Measurements from ENCODE around the gene RLN1.
"Not testable (repeated sequence)": the region's sequence is repeated elsewhere in the genome, so short reads cannot be mapped to it uniquely, and the experiment has no call there.

Gene RLN1

DNA sequence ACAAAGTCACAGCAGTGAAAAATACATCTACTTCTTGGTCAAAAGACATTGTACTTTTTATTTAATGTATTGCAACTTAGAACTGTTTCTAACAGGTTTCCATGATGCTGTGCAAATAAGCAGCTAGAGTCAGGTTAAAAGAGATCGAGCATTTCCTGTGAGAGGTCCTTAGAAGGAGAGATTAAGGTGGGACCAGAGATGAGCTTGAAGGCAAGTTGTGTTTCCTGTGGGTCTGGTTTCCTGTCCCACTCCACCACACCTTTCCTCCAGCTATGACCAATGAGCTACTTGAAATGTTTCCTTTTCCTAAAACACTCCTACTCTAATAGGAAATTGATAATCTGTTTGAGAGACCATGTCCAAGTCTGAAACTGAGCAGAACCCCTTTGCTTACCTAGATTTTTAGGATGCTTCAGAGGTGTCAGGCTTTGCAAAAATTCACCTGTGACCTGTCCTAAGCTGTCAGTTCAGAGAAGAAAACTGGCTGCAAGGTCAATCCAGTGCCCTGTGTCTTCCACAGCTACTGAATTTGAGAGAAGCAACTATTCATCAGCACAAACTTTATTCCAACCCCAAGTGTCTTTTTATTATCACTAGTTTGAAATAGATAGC is 13.1 kb upstream of the RLN1 start:
- H3K4me3 ChIP-seq (ENCODE audit: low read depth, low read length): no peak overlapping the region
- H3K4me2 ChIP-seq (ENCODE audit: low read length): no peak overlapping the region
- no peaks in the 10 kb centered on the region for H3K9me3 ChIP-seq (ENCODE audit: control insufficient read depth, low read length)
- H3K9ac ChIP-seq: no peak overlapping the region
- no peaks in the 10 kb centered on the region for H3K36me3 ChIP-seq (ENCODE audit: control insufficient read depth, insufficient read depth, low read length)
- no peak overlapping the region for H3K27ac ChIP-seq
- TF ChIP-seq, protein P1, sequence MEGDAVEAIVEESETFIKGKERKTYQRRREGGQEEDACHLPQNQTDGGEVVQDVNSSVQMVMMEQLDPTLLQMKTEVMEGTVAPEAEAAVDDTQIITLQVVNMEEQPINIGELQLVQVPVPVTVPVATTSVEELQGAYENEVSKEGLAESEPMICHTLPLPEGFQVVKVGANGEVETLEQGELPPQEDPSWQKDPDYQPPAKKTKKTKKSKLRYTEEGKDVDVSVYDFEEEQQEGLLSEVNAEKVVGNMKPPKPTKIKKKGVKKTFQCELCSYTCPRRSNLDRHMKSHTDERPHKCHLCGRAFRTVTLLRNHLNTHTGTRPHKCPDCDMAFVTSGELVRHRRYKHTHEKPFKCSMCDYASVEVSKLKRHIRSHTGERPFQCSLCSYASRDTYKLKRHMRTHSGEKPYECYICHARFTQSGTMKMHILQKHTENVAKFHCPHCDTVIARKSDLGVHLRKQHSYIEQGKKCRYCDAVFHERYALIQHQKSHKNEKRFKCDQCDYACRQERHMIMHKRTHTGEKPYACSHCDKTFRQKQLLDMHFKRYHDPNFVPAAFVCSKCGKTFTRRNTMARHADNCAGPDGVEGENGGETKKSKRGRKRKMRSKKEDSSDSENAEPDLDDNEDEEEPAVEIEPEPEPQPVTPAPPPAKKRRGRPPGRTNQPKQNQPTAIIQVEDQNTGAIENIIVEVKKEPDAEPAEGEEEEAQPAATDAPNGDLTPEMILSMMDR (IDR thresholded peaks at IDR 0.05): no peak
- H3K79me2 ChIP-seq: no peaks in the 10 kb centered on the region
- H2AFZ ChIP-seq: no peak overlapping the region
- H3K27me3 ChIP-seq (ENCODE audit: control insufficient read depth, insufficient read depth, low read length): no peaks in the 10 kb centered on the region
- peaks cover 3% of the 10 kb centered on the region for H3K4me1 ChIP-seq

DNA sequence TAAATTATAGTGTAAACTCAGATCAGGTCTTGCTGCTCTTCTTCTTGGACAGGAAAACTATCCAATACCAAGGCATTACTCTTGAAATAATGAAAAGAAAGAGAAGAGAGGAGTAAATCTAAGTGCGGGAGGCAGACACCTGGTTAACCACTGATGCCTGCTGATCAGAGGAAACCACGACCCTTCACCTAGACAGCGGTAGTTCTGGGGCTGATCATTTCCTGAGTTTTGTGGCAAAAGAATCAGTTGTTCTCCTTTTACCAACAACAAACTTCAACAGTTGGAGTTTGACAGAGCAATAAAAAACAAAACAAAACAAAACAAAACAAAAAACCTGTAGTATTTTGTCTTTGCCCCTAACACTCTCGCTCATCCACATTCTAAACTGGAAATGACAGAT is 3.0 kb downstream of the RLN1 start:
- Histone ChIP-seq H3K4me1 (no peaks in the 10 kb centered on the region), H3K4me2 (ENCODE audit: low read length) (no peak overlapping the region), H3K9me3 (ENCODE audit: control insufficient read depth, low read length) (no peaks in the 10 kb centered on the region), H2AFZ (no peak overlapping the region), H3K36me3 (ENCODE audit: control insufficient read depth, insufficient read depth, low read length) (no peaks in the 10 kb centered on the region), H3K27me3 (ENCODE audit: control insufficient read depth, insufficient read depth, low read length) (no peaks in the 10 kb centered on the region), H3K9ac (no peak overlapping the region), H3K4me3 (ENCODE audit: low read depth, low read length) (no peak overlapping the region), H3K79me2 (no peaks in the 10 kb centered on the region), H3K27ac (no peak overlapping the region)
- TF ChIP-seq, protein P1 (IDR thresholded peaks at IDR 0.05): no peak

DNA sequence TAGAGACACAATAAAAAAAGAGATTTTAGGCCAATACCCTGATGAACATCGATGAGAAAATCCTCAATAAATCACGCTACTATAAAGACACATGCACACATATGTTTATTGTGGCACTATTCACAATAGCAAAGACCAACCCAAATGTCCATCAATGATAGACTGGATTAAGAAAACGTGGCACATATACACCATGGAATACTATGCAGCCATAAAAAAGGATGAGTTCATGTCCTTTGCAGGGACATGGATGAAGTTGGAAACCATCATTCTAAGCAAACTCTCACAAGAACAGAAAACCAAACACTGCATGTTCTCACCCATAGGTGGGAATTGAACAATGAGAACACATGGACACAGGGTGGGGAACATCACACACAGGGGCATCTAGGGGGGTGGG is 8.4 kb downstream of the RLN1 start:
- not testable (repeated sequence) for H3K4me2 ChIP-seq (ENCODE audit: low read length); H2AFZ ChIP-seq; H3K4me1 ChIP-seq; H3K36me3 ChIP-seq (ENCODE audit: control insufficient read depth, insufficient read depth, low read length); H3K79me2 ChIP-seq; H3K27me3 ChIP-seq (ENCODE audit: control insufficient read depth, insufficient read depth, low read length); H3K4me3 ChIP-seq (ENCODE audit: low read depth, low read length); H3K9me3 ChIP-seq (ENCODE audit: control insufficient read depth, low read length); H3K27ac ChIP-seq; H3K9ac ChIP-seq

DNA sequence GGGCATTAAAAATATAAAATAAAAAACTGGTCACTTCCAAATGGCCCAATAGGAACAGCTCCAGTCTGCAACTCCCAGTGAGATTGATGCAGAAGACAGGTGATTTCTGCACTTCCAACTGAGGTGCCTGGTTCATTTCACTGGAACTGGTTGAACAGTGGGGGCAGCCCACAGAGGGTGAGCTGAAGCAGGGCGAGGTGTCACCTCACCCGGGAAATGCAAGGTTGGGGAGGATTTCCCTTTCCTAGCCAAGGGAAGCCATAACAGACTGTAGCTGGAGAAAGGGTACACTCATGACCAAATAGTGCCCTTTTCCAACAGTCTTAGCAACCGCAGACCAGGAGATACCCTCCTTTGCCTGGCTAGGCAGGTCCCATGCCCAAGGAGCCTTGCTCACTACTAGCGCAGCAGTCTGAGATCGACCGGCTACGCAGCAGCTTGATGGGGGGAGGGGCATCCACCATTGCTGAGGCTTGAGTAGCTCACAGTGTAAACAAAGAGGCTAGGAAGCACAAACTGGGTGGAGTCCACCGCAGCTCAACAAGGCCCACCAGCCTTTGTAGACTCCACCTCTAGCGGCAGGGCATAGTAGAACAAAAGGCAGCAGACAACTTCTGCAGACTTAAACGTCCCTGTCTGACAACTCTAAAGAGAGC is 12.7 kb downstream of the RLN1 start:
- Histone ChIP-seq H3K9ac (no peak overlapping the region), H3K27me3 (ENCODE audit: control insufficient read depth, insufficient read depth, low read length) (no peaks in the 10 kb centered on the region), H3K9me3 (ENCODE audit: control insufficient read depth, low read length) (no peaks in the 10 kb centered on the region), H3K79me2 (no peaks in the 10 kb centered on the region), H3K4me3 (ENCODE audit: low read depth, low read length) (no peak overlapping the region), H3K36me3 (ENCODE audit: control insufficient read depth, insufficient read depth, low read length) (no peaks in the 10 kb centered on the region), H3K4me1 (no peaks in the 10 kb centered on the region), H2AFZ (no peak overlapping the region), H3K4me2 (ENCODE audit: low read length) (no peak overlapping the region), H3K27ac (no peak overlapping the region)
- TF ChIP-seq, protein P1 (IDR thresholded peaks at IDR 0.05): no peak

DNA sequence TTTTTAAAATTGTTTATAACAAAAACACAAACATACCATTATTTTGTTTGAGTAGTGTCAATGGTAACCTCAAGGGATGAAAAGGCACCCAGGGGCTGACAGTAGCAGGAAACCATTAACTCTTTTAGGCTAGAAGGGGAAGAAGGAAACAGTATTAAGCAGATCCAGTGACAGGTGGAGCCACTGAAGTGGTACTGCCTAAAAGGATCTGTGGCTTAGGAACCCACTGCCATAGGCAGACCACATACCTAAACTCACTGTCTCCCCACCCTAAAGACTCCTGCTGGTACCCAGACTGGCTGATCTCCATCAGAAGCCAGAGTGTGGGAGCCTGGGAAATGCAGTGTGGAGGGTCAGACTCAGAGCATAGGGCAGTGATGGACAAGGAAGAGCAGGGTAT is 13.5 kb downstream of the RLN1 start:
- Histone ChIP-seq H3K4me2 (ENCODE audit: low read length) (no peak overlapping the region), H2AFZ (no peak overlapping the region), H3K79me2 (no peaks in the 10 kb centered on the region), H3K4me1 (no peaks in the 10 kb centered on the region), H3K36me3 (ENCODE audit: control insufficient read depth, insufficient read depth, low read length) (no peaks in the 10 kb centered on the region), H3K27ac (no peak overlapping the region), H3K9ac (no peak overlapping the region), H3K9me3 (ENCODE audit: control insufficient read depth, low read length) (no peaks in the 10 kb centered on the region), H3K4me3 (ENCODE audit: low read depth, low read length) (no peak overlapping the region), H3K27me3 (ENCODE audit: control insufficient read depth, insufficient read depth, low read length) (no peaks in the 10 kb centered on the region)
- TF ChIP-seq, protein P1 (IDR thresholded peaks at IDR 0.05): no peak

DNA sequence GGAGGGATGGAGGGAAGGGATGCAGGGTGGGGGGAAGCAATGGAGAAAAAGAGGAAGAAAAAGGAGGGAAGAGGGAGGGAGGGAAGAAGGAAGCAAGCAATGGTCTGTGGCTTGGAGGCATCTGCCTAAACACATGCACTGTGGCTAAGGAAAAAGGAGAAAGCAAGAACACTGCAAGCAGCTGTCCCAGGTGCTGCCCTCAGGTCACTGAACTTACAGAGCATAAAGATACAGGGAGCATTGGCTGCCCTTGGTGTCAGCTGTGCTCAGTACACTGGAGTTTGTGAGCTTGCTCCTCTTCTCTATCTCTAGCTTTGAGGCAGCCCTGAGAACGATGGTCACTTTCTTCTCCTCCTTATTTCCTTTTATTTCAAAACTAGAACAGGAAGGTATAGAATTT is 18.1 kb downstream of the RLN1 start:
- not testable (repeated sequence) for H3K36me3 ChIP-seq (ENCODE audit: control insufficient read depth, insufficient read depth, low read length); H3K4me3 ChIP-seq (ENCODE audit: low read depth, low read length); H3K9ac ChIP-seq; H3K9me3 ChIP-seq (ENCODE audit: control insufficient read depth, low read length); H3K4me2 ChIP-seq (ENCODE audit: low read length); H2AFZ ChIP-seq; H3K27ac ChIP-seq; H3K27me3 ChIP-seq (ENCODE audit: control insufficient read depth, insufficient read depth, low read length); H3K4me1 ChIP-seq; H3K79me2 ChIP-seq

All from parathyroid adenoma (tissue), 2 donors.